ENCODE results near the gene NISCH. TPM values are rescaled to one million over a fixed set of nuclear protein-coding genes. Genes with fewer than 3 reads are reported as not detected.

NISCH gene
- total RNA-seq, 1 experiment from 2014 or later, result 104 TPM

- no CpG with 5 or more reads among the region's 27 CpGs for WGBS (ENCODE audit: extremely low coverage, insufficient read length, low lambda C conversion rate)
- Mint-ChIP-seq H3K4me3 (no peak overlapping the region), H3K27ac (no peak overlapping the region), H3K27me3 (ENCODE audit: low read depth) (no peaks in the 10 kb centered on the region; the same call in 1 of the 2 replicates), H3K4me1 (peaks cover 14 to 27% of the 10 kb centered on the region in 2 experiments), H3K9me3 (no peaks in the 10 kb centered on the region), H3K36me3 (ENCODE audit: insufficient read depth in 1 of 3, low read depth in 3 of 3) (no peaks in the 10 kb centered on the region; a peak in 1 of 7 replicates)
- H3T11ph ChIP-seq (ENCODE audit: low read length), result no peak overlapping the region
- H3K79me2 ChIP-seq (ENCODE audit: insufficient read depth, low read length), result no peaks in the 10 kb centered on the region
- no peak overlapping the region for H3K9ac ChIP-seq (ENCODE audit: extremely low read depth, insufficient read length, low read length)
- H4K5ac ChIP-seq (ENCODE audit: insufficient read length, low read depth, low read length), result no peak overlapping the region
- no peak overlapping the region for H4K91ac ChIP-seq (ENCODE audit: insufficient read length, low read depth, low read length)
- no peak overlapping the region for H2AFZ ChIP-seq (ENCODE audit: low read length)
- H3K56ac ChIP-seq (ENCODE audit: insufficient read length, low read depth, low read length), result no peak overlapping the region
- no peak overlapping the region for H2BK12ac ChIP-seq (ENCODE audit: insufficient read length, low read depth, low read length)
- no peak overlapping the region for H3K4ac ChIP-seq (ENCODE audit: low read depth, low read length)
- H4K20me1 ChIP-seq (ENCODE audit: control insufficient read depth, insufficient read depth, insufficient read length), result no peaks in the 10 kb centered on the region
- no peak overlapping the region for H3K14ac ChIP-seq (ENCODE audit: insufficient read depth, low read length)
- no peak overlapping the region for H2BK20ac ChIP-seq (ENCODE audit: low read depth, low read length, poor library complexity, severe bottlenecking)
- no peak overlapping the region for H3K18ac ChIP-seq (ENCODE audit: insufficient read length, low read depth, low read length)
- no peak overlapping the region for H3K27ac ChIP-seq (ENCODE audit: insufficient read length, low read depth, low read length)
- H3K9me3 ChIP-seq (ENCODE audit: control insufficient read depth, low read depth, low read length), result no peaks in the 10 kb centered on the region
- DNase-seq, result no peak
- H3K27me3 ChIP-seq (ENCODE audit: insufficient read depth, low read length), result no peaks in the 10 kb centered on the region
- no peaks in the 10 kb centered on the region; the same call in 1 of the 2 replicates for H3K4me1 ChIP-seq (ENCODE audit: insufficient read depth, low read length)
- no peak overlapping the region for H4K8ac ChIP-seq (replicated peaks; ENCODE audit: insufficient read length, low read depth, low read length)
- no peak overlapping the region for H3K4me2 ChIP-seq (ENCODE audit: insufficient read depth, insufficient read length, low read length)
- no peak overlapping the region for H2AK5ac ChIP-seq (ENCODE audit: insufficient read length, low read length)
- peak overlapping the region; percentile 51 for H2BK5ac ChIP-seq (ENCODE audit: insufficient read length, low read length)
- no peaks in the 10 kb centered on the region for H3K79me1 ChIP-seq (ENCODE audit: insufficient read depth, low read depth, low read length, poor library complexity, severe bottlenecking)
- no peak overlapping the region for H2BK120ac ChIP-seq (ENCODE audit: low read depth, low read length, poor library complexity, severe bottlenecking)
- TF ChIP-seq CTCF (conservative IDR thresholded peaks at IDR 0.05), result no peak
- no peak overlapping the region for H2BK15ac ChIP-seq (ENCODE audit: low read depth, low read length)
- no peak overlapping the region for H3K23ac ChIP-seq (ENCODE audit: insufficient read length, low read depth, low read length)
- no peaks in the 10 kb centered on the region for H3K23me2 ChIP-seq (ENCODE audit: insufficient read length, low read depth, low read length, poor library complexity, severe bottlenecking)
Measured at GRCh38 chr3:52506266-52506966, 51.0 kb downstream of the NISCH start.

Data from H9 (cell line).